Measurements from ENCODE around the gene PRTN3.
"Not testable (repeated sequence)": the region's sequence is repeated elsewhere in the genome, so short reads cannot be mapped to it uniquely, and the experiment has no call there.

Gene PRTN3

DNA sequence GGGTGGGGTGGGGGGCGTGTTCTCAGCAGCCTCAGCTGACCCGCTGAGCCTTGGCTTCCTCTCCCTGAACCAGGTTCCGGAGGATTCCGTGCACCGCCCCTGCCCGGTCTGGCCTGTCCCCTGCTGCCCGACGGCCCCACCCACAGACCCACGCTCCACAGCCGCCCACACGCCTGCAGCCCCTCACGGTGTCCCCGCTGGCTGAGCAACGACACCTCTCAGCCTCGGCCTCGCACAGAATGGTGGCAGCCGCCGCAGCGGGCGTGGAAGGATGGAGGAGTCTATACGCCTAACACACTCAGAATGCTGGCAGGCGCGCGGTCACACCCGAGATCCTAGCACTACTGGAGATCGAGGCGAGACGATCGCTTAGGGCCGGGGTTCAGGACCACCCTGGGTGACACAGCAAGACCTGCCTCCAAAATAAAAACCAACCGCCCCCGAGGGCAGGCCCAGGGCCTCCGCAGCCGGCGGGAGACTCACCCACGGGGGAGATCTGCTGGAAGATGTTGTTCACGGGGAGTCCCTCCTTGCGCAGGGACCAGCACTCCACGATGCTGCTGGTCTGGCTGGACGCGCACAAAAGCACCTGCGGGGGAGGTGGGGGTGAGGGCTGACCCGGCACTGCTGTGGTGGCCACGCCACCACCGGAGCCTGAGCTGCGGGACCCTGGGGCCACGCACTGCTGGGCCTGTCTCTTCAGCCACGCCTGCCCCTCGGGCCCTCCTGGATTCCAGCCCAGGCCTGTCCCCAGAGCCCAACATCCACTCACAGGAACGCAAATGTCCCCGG, 43.8 kb downstream of the PRTN3 start:
- no peaks in the 10 kb centered on the region for H3K9me3 ChIP-seq (ENCODE audit: control insufficient read depth in 1 of 2, low read length in 2 of 2)
- H3K27me3 ChIP-seq (ENCODE audit: low read depth, low read length), result no peaks in the 10 kb centered on the region
- H3K27ac ChIP-seq (ENCODE audit: low read length), result no peak overlapping the region
- H3K4me3 ChIP-seq (ENCODE audit: low read depth in 1 of 2, low read length in 2 of 2), result no peak overlapping the region
- H3K4me1 ChIP-seq (ENCODE audit: control insufficient read depth in 1 of 2, insufficient read depth in 2 of 2, low read length in 2 of 2), result no peaks in the 10 kb centered on the region
- peaks cover 17 to 76% of the 10 kb centered on the region in 2 donors for H3K36me3 ChIP-seq (ENCODE audit: control insufficient read depth in 1 of 2, insufficient read depth in 2 of 2, low read length in 2 of 2)

DNA sequence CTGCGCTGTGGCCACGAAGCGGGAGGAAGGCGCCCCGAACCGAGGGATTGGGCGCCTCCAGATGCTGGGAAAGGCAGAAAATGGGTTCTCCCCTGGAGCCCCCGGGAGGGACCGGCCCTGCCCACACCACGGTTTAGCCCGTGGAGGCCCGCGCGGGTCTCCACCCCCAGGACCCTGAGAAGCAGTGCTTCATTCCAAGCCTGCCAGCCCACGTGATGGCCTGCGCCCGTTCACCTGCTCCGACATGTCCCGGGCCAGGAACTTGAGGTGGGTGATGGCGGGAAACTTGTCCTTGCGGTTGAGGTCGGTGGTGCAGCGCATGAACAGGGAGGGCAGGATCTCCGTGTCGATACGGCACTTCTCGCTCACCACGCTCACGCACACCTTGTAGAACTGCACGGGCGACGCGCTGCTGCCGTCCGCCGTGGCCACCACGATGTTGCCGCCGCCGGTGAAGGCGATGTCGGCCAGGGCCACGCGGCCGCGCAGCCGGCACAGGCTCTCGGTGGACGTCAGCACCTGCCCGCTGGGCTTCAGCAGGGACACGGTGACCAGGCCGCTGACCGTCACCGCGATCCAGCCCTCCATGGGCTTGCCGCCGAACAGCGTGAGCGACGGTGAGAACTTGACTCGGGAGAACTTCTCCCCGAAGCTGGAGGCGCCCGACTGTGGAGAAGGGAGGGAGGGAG, 44.9 kb downstream of the PRTN3 start:
- peaks cover 22 to 78% of the 10 kb centered on the region in 2 donors for H3K36me3 ChIP-seq (ENCODE audit: control insufficient read depth in 1 of 2, insufficient read depth in 2 of 2, low read length in 2 of 2)
- no peak overlapping the region for H3K4me3 ChIP-seq (ENCODE audit: low read depth in 1 of 2, low read length in 2 of 2)
- H3K9me3 ChIP-seq (ENCODE audit: control insufficient read depth in 1 of 2, low read length in 2 of 2), result no peaks in the 10 kb centered on the region

DNA sequence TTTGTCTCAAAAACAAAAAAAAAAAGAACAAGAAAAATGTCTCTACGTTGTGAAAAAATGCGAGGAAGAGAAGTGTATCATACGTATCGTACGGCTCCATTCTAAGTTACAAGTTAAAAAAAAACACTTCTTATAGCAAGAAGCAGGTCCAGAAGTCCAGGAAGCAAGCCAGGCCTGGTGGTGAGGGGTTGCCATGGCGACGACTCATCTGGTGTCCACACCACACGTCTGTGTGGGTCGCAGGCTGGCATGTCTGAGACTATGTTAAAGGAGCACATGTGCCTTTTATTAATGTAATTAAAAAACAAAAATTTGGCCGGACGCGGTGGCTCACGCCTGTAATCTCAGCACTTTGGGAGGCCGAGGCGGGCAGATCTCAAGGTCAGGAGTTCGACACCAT, 46.3 kb downstream of the PRTN3 start:
- Histone ChIP-seq H3K4me3 (ENCODE audit: low read depth in 1 of 2, low read length in 2 of 2) (no peak overlapping the region), H3K27ac (ENCODE audit: low read length) (no peak overlapping the region), H3K27me3 (ENCODE audit: low read depth, low read length) (no peaks in the 10 kb centered on the region), H3K36me3 (ENCODE audit: control insufficient read depth in 1 of 2, insufficient read depth in 2 of 2, low read length in 2 of 2) (peaks cover 11 to 69% of the 10 kb centered on the region in 2 donors), H3K4me1 (ENCODE audit: control insufficient read depth in 1 of 2, insufficient read depth in 2 of 2, low read length in 2 of 2) (peaks cover 0 to 15% of the 10 kb centered on the region in 2 donors), H3K9me3 (ENCODE audit: control insufficient read depth in 1 of 2, low read length in 2 of 2) (no peaks in the 10 kb centered on the region)

More for the DNA sequence above, 44.9 kb downstream of the PRTN3 start:
- Histone ChIP-seq H3K27ac (ENCODE audit: low read length) (no peak overlapping the region), H3K4me1 (ENCODE audit: control insufficient read depth in 1 of 2, insufficient read depth in 2 of 2, low read length in 2 of 2) (peaks cover 0 to 1% of the 10 kb centered on the region in 2 donors), H3K27me3 (ENCODE audit: low read depth, low read length) (no peaks in the 10 kb centered on the region)

DNA sequence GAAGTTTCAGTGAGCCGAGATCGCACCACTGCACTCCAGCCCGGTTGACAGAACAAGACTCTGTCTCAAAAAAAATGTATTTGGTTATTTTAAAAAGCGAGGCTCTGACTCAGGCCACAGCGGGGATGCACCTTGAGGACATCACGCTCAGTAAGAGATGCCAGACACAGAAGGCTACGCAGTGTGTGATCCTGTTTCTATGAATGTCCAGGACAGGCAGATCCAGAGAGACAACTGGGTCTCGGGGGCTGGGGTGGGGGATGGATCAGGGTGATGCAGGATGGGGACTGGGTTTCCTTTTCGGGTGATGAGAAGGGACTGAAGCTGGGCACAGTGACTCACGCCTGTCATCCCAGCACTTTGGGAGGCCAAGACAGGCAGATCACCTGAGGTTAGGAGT, 46.8 kb downstream of the PRTN3 start:
- H3K9me3 ChIP-seq (ENCODE audit: control insufficient read depth in 1 of 2, low read length in 2 of 2), result no peaks in the 10 kb centered on the region
- H3K27me3 ChIP-seq (ENCODE audit: low read depth, low read length), result no peaks in the 10 kb centered on the region
- peaks cover 11 to 64% of the 10 kb centered on the region in 2 donors for H3K36me3 ChIP-seq (ENCODE audit: control insufficient read depth in 1 of 2, insufficient read depth in 2 of 2, low read length in 2 of 2)

DNA sequence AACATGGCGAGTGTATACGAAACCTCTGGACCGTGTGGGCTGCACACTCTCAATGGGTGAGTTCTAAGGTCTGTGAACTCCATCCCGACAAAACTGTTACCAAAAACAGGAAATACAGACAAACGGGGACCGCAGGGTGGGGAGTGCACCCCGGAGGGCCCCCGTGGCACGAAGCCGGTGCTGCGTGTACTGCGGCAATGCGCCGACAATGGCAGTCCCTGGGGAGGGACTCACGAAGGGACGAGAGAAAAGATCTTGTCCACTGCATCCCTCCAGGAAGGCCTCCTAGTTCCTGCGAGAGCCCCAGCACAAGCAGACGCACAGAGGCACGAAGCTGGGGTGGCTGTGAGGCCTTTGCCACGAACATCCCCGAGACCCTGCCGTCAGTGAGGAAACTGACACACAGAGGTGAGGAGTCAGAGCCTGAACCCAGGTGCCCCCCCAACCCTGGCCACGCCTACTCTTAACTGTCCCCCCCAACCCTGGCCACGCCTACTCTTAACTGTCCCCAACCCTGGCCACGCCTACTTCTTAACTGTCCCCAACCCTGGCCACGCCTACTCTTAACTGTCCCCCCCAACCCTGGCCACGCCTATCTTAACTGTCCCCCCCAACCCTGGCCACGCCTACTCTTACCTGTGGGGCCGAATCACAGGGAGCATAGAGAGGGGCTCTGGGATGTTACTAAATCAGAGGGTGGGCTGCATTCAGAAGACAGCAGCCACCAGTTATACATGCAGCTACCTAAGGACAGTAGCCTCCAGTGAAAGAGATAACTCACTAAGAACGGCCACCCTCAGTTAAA, 48.0 kb downstream of the PRTN3 start:
- Histone ChIP-seq H3K4me1 (ENCODE audit: control insufficient read depth in 1 of 2, insufficient read depth in 2 of 2, low read length in 2 of 2) (peaks cover 0 to 18% of the 10 kb centered on the region in 2 donors), H3K27me3 (ENCODE audit: low read depth, low read length) (no peaks in the 10 kb centered on the region), H3K4me3 (ENCODE audit: low read depth in 1 of 2, low read length in 2 of 2) (no peak overlapping the region), H3K36me3 (ENCODE audit: control insufficient read depth in 1 of 2, insufficient read depth in 2 of 2, low read length in 2 of 2) (peaks cover 6 to 52% of the 10 kb centered on the region in 2 donors), H3K27ac (ENCODE audit: low read length) (no peak overlapping the region), H3K9me3 (ENCODE audit: control insufficient read depth in 1 of 2, low read length in 2 of 2) (no peaks in the 10 kb centered on the region)

More for the DNA sequence above, 46.8 kb downstream of the PRTN3 start:
- Histone ChIP-seq H3K4me1 (ENCODE audit: control insufficient read depth in 1 of 2, insufficient read depth in 2 of 2, low read length in 2 of 2) (peaks cover 0 to 18% of the 10 kb centered on the region in 2 donors), H3K4me3 (ENCODE audit: low read depth in 1 of 2, low read length in 2 of 2) (no peak overlapping the region), H3K27ac (ENCODE audit: low read length) (no peak overlapping the region)

DNA sequence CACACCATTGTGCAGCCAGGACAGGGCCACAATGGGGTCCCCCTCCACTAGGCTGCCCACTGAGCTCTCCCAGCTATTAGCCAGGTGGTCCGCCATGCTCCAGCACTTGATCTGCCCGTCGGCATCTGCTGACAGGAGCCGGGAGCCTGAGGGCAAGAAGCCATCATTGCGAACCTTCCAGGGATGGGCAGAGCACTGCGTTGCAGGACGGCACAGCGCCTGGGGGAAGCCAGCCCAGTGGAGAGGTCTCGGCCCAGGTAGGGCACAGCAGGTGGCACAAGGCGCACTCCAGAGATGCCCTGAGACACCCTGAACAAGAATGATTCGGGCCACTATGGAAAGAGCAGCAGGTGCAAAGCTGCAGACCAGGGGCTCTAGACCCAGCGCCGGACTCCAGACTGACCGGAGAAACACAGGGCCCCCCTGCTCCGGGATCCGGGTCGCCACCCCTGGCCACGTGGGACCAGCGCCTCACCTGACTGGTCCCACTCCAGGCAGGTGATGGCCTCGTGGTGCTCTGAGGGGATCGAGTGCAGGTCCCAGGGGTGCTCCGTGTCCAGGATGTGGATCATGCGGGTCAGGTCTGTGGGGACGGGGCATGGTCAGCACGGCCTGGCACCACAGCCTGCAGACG, 49.0 kb downstream of the PRTN3 start:
- no peak overlapping the region for H3K27ac ChIP-seq (ENCODE audit: low read length)
- peaks cover 5 to 42% of the 10 kb centered on the region in 2 donors for H3K36me3 ChIP-seq (ENCODE audit: control insufficient read depth in 1 of 2, insufficient read depth in 2 of 2, low read length in 2 of 2)
- H3K4me3 ChIP-seq (ENCODE audit: low read depth in 1 of 2, low read length in 2 of 2), result no peak overlapping the region

DNA sequence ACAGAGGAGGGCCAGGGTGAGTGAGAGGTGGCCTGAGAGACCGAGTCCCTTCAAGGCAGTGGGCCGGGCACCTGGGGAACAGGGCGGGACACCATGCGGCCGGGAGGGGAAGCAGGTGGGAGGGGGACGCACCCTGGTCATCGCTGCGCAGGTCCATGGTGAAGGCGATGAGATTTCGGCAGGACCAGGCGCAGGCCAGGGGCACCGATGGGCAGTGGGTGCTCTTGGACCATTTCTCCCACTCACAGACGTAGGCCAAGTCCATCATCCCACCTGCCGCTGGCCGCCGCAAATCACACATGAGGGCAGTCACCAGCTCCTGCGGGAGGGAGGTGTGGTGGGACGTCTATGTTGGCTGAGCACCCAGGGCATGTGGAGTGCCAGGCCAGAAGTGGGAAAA, 50.0 kb downstream of the PRTN3 start:
- Histone ChIP-seq H3K9me3 (ENCODE audit: control insufficient read depth in 1 of 2, low read length in 2 of 2) (no peaks in the 10 kb centered on the region), H3K4me1 (ENCODE audit: control insufficient read depth in 1 of 2, insufficient read depth in 2 of 2, low read length in 2 of 2) (peaks cover 0 to 18% of the 10 kb centered on the region in 2 donors), H3K4me3 (ENCODE audit: low read depth in 1 of 2, low read length in 2 of 2) (no peak overlapping the region), H3K27me3 (ENCODE audit: low read depth, low read length) (no peaks in the 10 kb centered on the region), H3K27ac (ENCODE audit: low read length) (no peak overlapping the region), H3K36me3 (ENCODE audit: control insufficient read depth in 1 of 2, insufficient read depth in 2 of 2, low read length in 2 of 2) (peaks cover 5 to 31% of the 10 kb centered on the region in 2 donors)

More for the DNA sequence above, 49.0 kb downstream of the PRTN3 start:
- no peaks in the 10 kb centered on the region for H3K27me3 ChIP-seq (ENCODE audit: low read depth, low read length)
- H3K4me1 ChIP-seq (ENCODE audit: control insufficient read depth in 1 of 2, insufficient read depth in 2 of 2, low read length in 2 of 2), result peaks cover 0 to 18% of the 10 kb centered on the region in 2 donors
- no peaks in the 10 kb centered on the region for H3K9me3 ChIP-seq (ENCODE audit: control insufficient read depth in 1 of 2, low read length in 2 of 2)

DNA sequence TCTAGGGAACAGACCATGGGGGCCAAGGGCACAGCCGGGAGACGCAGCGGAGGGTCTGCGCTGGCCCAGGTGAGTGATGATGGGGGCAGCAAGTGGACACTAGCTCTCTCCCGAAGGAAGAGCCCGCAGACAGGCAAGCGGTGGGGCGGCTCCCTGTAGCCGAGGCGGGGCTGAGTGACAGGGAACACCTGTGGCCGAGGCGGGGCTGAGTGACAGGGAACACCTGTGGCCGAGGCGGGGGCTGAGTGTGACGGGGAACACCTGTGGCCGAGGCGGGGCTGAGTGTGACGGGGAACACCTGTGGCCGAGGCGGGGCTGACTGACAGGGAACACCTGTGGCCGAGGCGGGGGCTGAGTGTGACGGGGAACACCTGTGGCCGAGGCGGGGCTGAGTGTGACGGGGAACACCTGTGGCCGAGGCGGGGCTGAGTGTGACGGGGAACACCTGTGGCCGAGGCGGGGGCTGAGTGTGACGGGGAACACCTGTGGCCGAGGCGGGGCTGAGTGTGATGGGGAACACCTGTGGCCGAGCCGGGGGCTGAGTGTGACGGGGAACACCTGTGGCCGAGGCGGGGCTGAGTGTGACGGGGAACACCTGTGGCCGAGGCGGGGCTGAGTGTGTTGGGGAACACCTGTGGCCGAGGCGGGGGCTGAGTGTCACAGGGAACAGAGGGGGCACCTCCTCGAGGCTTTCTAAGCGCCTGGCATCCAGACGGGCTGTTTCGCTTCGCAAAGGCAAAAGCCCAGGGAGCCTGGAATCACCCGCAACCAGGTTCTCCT, 50.8 kb downstream of the PRTN3 start:
- Histone ChIP-seq H3K4me3 (ENCODE audit: low read depth in 1 of 2, low read length in 2 of 2) (peak overlapping the region; percentile 70 to 90), H3K36me3 (ENCODE audit: control insufficient read depth in 1 of 2, insufficient read depth in 2 of 2, low read length in 2 of 2) (peaks cover 5 to 24% of the 10 kb centered on the region in 2 donors), H3K4me1 (ENCODE audit: control insufficient read depth in 1 of 2, insufficient read depth in 2 of 2, low read length in 2 of 2) (peaks cover 0 to 18% of the 10 kb centered on the region in 2 donors), H3K27ac (ENCODE audit: low read length) (peak overlapping the region; percentile 69)
- not testable (repeated sequence) for H3K27me3 ChIP-seq (ENCODE audit: low read depth, low read length); H3K9me3 ChIP-seq (ENCODE audit: control insufficient read depth in 1 of 2, low read length in 2 of 2)

DNA sequence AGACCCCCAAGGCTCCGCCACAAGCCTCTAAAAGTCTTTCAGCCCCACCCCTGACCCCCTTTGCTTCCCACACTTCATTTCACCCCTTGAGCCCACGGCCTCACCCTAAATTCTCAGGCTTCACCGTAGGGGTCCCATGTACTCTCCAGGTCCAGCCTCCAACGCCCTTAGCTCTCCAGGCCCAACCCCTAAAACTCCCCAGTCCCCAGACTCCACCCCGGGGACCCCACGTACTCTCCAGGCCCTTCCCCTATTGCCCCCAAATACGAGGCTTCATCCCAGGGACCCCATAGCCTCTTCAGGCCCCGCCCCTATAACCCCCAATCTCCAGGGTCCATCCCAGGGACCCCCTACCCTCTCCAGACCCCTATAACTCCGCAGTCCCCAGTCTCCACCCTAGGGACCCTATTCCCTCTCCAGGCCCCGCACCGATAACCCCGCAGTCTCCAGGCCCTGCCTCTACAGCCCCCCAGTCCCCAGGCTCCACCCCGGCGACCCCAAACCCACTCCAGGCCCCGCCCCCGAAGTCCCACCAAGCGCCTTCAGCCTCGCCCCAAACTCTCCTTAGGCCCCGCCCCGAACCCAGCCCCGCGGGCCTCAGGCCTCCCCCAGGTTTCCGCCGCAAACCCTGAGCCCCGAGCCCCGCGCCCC, 51.6 kb downstream of the PRTN3 start:
- H3K27ac ChIP-seq (ENCODE audit: low read length), result peak overlapping the region; percentile 69
- peaks cover 0 to 18% of the 10 kb centered on the region in 2 donors for H3K4me1 ChIP-seq (ENCODE audit: control insufficient read depth in 1 of 2, insufficient read depth in 2 of 2, low read length in 2 of 2)
- peaks cover 5 to 29% of the 10 kb centered on the region in 2 donors for H3K36me3 ChIP-seq (ENCODE audit: control insufficient read depth in 1 of 2, insufficient read depth in 2 of 2, low read length in 2 of 2)
- no peaks in the 10 kb centered on the region for H3K9me3 ChIP-seq (ENCODE audit: control insufficient read depth in 1 of 2, low read length in 2 of 2)
- H3K4me3 ChIP-seq (ENCODE audit: low read depth in 1 of 2, low read length in 2 of 2), result peak overlapping the region; percentile 70 to 90
- H3K27me3 ChIP-seq (ENCODE audit: low read depth, low read length), result no peaks in the 10 kb centered on the region
